IMR-90 (cell line): ENCODE results near the gene TRPM6. TPM values are rescaled to one million over a fixed set of nuclear protein-coding genes. Genes with fewer than 3 reads are reported as not detected.

Experiments used
- ATAC-seq: fragments of 200-7000 bp; cut with Tn5 transposase; 2 replicates; pipeline ENCODE4 v1.9.1; 2020; ENCODE audit warnings: low read depth, mild to moderate bottlenecking, moderate library complexity
- BruUV-seq: library from RNA; stranded (reverse); fragments of 400-500 nt; replicated peaks from 2 replicates; lab custom pipeline; 2021; lab: Mats Ljungman, UMichigan
- CTCF ChIA-PET: fragments of 300-600 bp; formaldehyde crosslinking; extraction: SDS; loops from one replicate; lab custom pipeline; 2021; ENCODE audit warnings: antibody characterized with exemption; lab: Yijun Ruan, JAX
- POLR2A ChIA-PET: fragments of 300-600 bp; sonication (Branson Sonifier 250); formaldehyde crosslinking; loops from one replicate; lab custom pipeline; 2022; ENCODE audit warnings: antibody characterized with exemption; ENCODE audit not compliant: unreplicated experiment; lab: Charles Lee
- DNase-seq: peaks from one replicate; pipeline ENCODE4 v3.0.0; 2013
- H2AFZ ChIP-seq: replicated peaks from 2 replicates; pipeline ENCODE3; 2013; ENCODE audit warnings: low read length, mild to moderate bottlenecking; ENCODE audit not compliant: poor library complexity
- H2AK5ac ChIP-seq: 2 replicates; pipeline ENCODE4 v1.6.1; 2013; ENCODE audit warnings: low read depth, low read length, inconsistent platforms
- H2AK9ac ChIP-seq: replicated peaks from 2 replicates; pipeline ENCODE3; 2013; ENCODE audit warnings: mild to moderate bottlenecking, low read depth, low read length, moderate library complexity; ENCODE audit not compliant: poor library complexity
- H2BK120ac ChIP-seq: 2 replicates; pipeline ENCODE4 v1.6.1; 2013; ENCODE audit warnings: low read depth, low read length, inconsistent platforms
- H2BK15ac ChIP-seq: 3 replicates; pipeline ENCODE4 v1.6.1; 2013; ENCODE audit warnings: low read depth, low read length, inconsistent platforms
- H2BK20ac ChIP-seq: 2 replicates; pipeline ENCODE4 v1.6.1; 2013; ENCODE audit warnings: low read depth, mild to moderate bottlenecking, inconsistent platforms, low read length, moderate library complexity
- H2BK5ac ChIP-seq: 2 replicates; pipeline ENCODE4 v1.6.1; 2013; ENCODE audit warnings: mild to moderate bottlenecking, low read depth, low read length, inconsistent platforms; ENCODE audit not compliant: poor library complexity, severe bottlenecking
- H3K14ac ChIP-seq: replicated peaks from 2 replicates; pipeline ENCODE4 v1.6.1; 2013; ENCODE audit warnings: low read depth, low read length, inconsistent platforms
- H3K18ac ChIP-seq: 2 replicates; pipeline ENCODE4 v1.6.1; 2013; ENCODE audit warnings: low read depth, low read length, control low read depth
- H3K23ac ChIP-seq: 2 replicates; pipeline ENCODE4 v1.6.1; 2013; ENCODE audit warnings: low read depth, low read length, inconsistent platforms
- H3K27ac ChIP-seq: 2 replicates; pipeline ENCODE4 v1.5.1; 2013; ENCODE audit warnings: mild to moderate bottlenecking, control low read depth, low read length; ENCODE audit not compliant: insufficient read depth
- H3K27me3 ChIP-seq: 2 replicates; pipeline ENCODE4 v1.6.1; 2013; ENCODE audit warnings: low read length; ENCODE audit not compliant: control insufficient read depth, insufficient read depth
- H3K36me3 ChIP-seq: 2 replicates; pipeline ENCODE4 v1.6.1; 2013; ENCODE audit warnings: low read length, mixed read lengths; ENCODE audit not compliant: control insufficient read depth, insufficient read depth
- H3K4ac ChIP-seq: 2 replicates; pipeline ENCODE4 v1.6.1; 2013; ENCODE audit warnings: low read depth, low read length, inconsistent platforms
- H3K4me1 ChIP-seq: 2 replicates; pipeline ENCODE4 v1.6.1; 2013; ENCODE audit warnings: low read length, mixed read lengths; ENCODE audit not compliant: control insufficient read depth, insufficient read depth
- H3K4me2 ChIP-seq: 2 replicates; pipeline ENCODE4 v1.6.1; 2013; ENCODE audit warnings: low read depth, mild to moderate bottlenecking, control low read depth, low read length, moderate library complexity
- H3K4me3 ChIP-seq: 2 replicates; pipeline ENCODE4 v1.5.1; 2013; ENCODE audit warnings: low read depth, mild to moderate bottlenecking, control low read depth, low read length, moderate library complexity; ENCODE audit not compliant: insufficient read depth
- H3K56ac ChIP-seq: 2 replicates; pipeline ENCODE4 v1.6.1; 2013; ENCODE audit warnings: low read length, inconsistent platforms; ENCODE audit not compliant: insufficient read depth; ENCODE audit errors: extremely low read depth
- H3K79me1 ChIP-seq, 2 experiments: 2 replicates each; pipeline ENCODE4 v1.6.1; 2013; ENCODE audit warnings: low read length in 2 of 2, inconsistent platforms in 1 of 2, low read depth in 1 of 2
- H3K9ac ChIP-seq: 2 replicates; pipeline ENCODE4 v1.6.1; 2013; ENCODE audit warnings: low read depth, low read length, control low read depth
- H3K9me1 ChIP-seq: 2 replicates; pipeline ENCODE4 v1.6.1; 2013; ENCODE audit warnings: low read length, inconsistent platforms; ENCODE audit not compliant: insufficient read depth
- H3K9me3 ChIP-seq: 2 replicates; pipeline ENCODE4 v1.6.1; 2013; ENCODE audit warnings: low read length; ENCODE audit not compliant: control insufficient read depth, insufficient read depth
- H4K20me1 ChIP-seq: 2 replicates; pipeline ENCODE4 v1.6.1; 2013; ENCODE audit warnings: low read length, inconsistent platforms; ENCODE audit not compliant: insufficient read depth
- H4K5ac ChIP-seq: 2 replicates; pipeline ENCODE4 v1.6.1; 2013; ENCODE audit warnings: mild to moderate bottlenecking, low read depth, low read length, control low read depth
- H4K8ac ChIP-seq, 2 experiments: 2 replicates each; pipeline ENCODE4 v1.6.1; 2013; ENCODE audit warnings: low read depth in 2 of 2, low read length in 2 of 2, control low read depth in 1 of 2, inconsistent platforms in 1 of 2
- H4K91ac ChIP-seq: 2 replicates; pipeline ENCODE4 v1.6.1; 2013; ENCODE audit warnings: low read depth, low read length, inconsistent platforms; ENCODE audit not compliant: insufficient read depth
- BHLHE40 ChIP-seq: fragments of 150-350 bp; IDR thresholded peaks from 2 replicates; pipeline ENCODE4 v1.6.1; 2016; ENCODE audit warnings: mild to moderate bottlenecking, low read depth, low read length
- CEBPB ChIP-seq: IDR thresholded peaks from 2 replicates; pipeline ENCODE4 v1.6.1; 2012; ENCODE audit warnings: low read depth, low read length, improper control_type of control experiment
- CHD1 ChIP-seq: IDR thresholded peaks from 2 replicates; pipeline ENCODE4 v1.6.1; 2012; ENCODE audit warnings: low read depth, low read length, improper control_type of control experiment
- CTCF ChIP-seq: conservative IDR thresholded peaks from 2 replicates; pipeline ENCODE4 v1.5.1; 2012; ENCODE audit warnings: mild to moderate bottlenecking, low read depth, low read length, improper control_type of control experiment
- ELK1 ChIP-seq: fragments of 150-350 bp; IDR thresholded peaks from 2 replicates; pipeline ENCODE4 v1.6.1; 2016; ENCODE audit warnings: low read depth, mild to moderate bottlenecking, low read length, moderate library complexity, borderline replicate concordance
- FOS ChIP-seq: fragments of 150-350 bp; IDR thresholded peaks from 2 replicates; pipeline ENCODE4 v1.6.1; 2016; ENCODE audit warnings: low read depth, low read length
- MAFK ChIP-seq: IDR thresholded peaks from 2 replicates; pipeline ENCODE4 v1.6.1; 2012; ENCODE audit warnings: low read depth, low read length, improper control_type of control experiment
- MAZ ChIP-seq: IDR thresholded peaks from 2 replicates; pipeline ENCODE4 v1.6.1; 2012; ENCODE audit warnings: low read depth, mild to moderate bottlenecking, low read length, improper control_type of control experiment, moderate library complexity, borderline replicate concordance
- MXI1 ChIP-seq: IDR thresholded peaks from 2 replicates; pipeline ENCODE4 v1.6.1; 2012; ENCODE audit warnings: low read depth, mild to moderate bottlenecking, low read length, moderate library complexity, borderline replicate concordance
- NFE2L2 ChIP-seq: fragments of 150-350 bp; IDR thresholded peaks from 2 replicates; pipeline ENCODE4 v1.6.1; 2016; ENCODE audit warnings: low read depth, mild to moderate bottlenecking, low read length
- POLR2A ChIP-seq: IDR thresholded peaks from 2 replicates; pipeline ENCODE4 v1.6.1; 2012; ENCODE audit warnings: mild to moderate bottlenecking, low read depth, low read length
- RAD21 ChIP-seq: IDR thresholded peaks from 2 replicates; pipeline ENCODE4 v1.6.1; 2012; ENCODE audit warnings: low read length, improper control_type of control experiment
- RCOR1 ChIP-seq: IDR thresholded peaks from 2 replicates; pipeline ENCODE4 v1.6.1; 2012; ENCODE audit warnings: mild to moderate bottlenecking, low read length, improper control_type of control experiment; ENCODE audit not compliant: insufficient replicate concordance
- RFX5 ChIP-seq: IDR thresholded peaks from 2 replicates; pipeline ENCODE4 v1.8.0; 2012; ENCODE audit warnings: low read depth, mild to moderate bottlenecking, low read length, moderate library complexity
- SMC3 ChIP-seq: fragments of 150-350 bp; IDR thresholded peaks from 2 replicates; pipeline ENCODE4 v1.6.1; 2016; ENCODE audit warnings: low read depth, mild to moderate bottlenecking, antibody characterized with exemption, low read length, moderate library complexity
- WGBS, 2 experiments: methylation state at CpG; one replicate each; pipeline versions ENCODE4 v1.1.5 to v1.1.7; 2013; ENCODE audit warnings: missing lambda C conversion rate in 2 of 2; ENCODE audit not compliant: insufficient read length in 1 of 2; ENCODE audit errors: extremely low coverage in 2 of 2; 5-methylcytosine and 5-hydroxymethylcytosine counted together
- dilution Hi-C: fragments of 300-500 bp; cut with HindIII; formaldehyde crosslinking; loops from one replicate; pipeline ENCODE4 v1.14.3; 2018; ENCODE audit warnings: low sequenced_read_pairs; ENCODE audit not compliant: unreplicated experiment
- in situ Hi-C: fragments of 300-500 bp; cut with MboI; formaldehyde crosslinking; loops from 3 replicates; pipeline ENCODE4 v1.14.3; 2019; ENCODE audit warnings: low sequenced_read_pairs, inconsistent platforms, mixed read lengths
- intact Hi-C: fragments of 100-400 bp; cut with micrococcal nuclease; formaldehyde crosslinking; loops from 2 replicates; pipeline ENCODE4 v1.10.0; 2022
- polyA plus RNA-seq, 3 experiments: library from polyadenylated mRNA; depleted of rRNA; stranded (reverse); fragments of >200 nt; gene quantifications; 2 replicates each; pipeline ENCODE4 v1.2.3, GENCODE V29; 2012; ENCODE audit warnings: low replicate concordance in 1 of 3
- total RNA-seq: library from RNA; depleted of rRNA; stranded (reverse); fragments of >200 nt; gene quantifications from 2 replicates; pipeline ENCODE4 v1.2.3, GENCODE V29; 2012
- TF ChIP-seq, protein P1 (sequence below): fragments of 150-350 bp; IDR thresholded peaks from 2 replicates; pipeline ENCODE4 v1.6.1; 2017; ENCODE audit warnings: mild to moderate bottlenecking, antibody characterized with exemption, low read length, low read depth

Gene TRPM6
- total and polyA plus RNA-seq, 2 of the 4 experiments (the other 2 are of a cell fraction), result under 0.01 to 0.02 TPM

- Histone ChIP-seq H2AK5ac (no peak overlapping the region), H4K8ac (no peak overlapping the region), H2AFZ (no peak overlapping the region), H2BK120ac (no peak overlapping the region), H4K91ac (no peak overlapping the region), H4K20me1 (no peaks in the 10 kb centered on the region), H3K9ac (no peak overlapping the region), H3K4ac (no peak overlapping the region), H3K79me1 (no peaks in the 10 kb centered on the region), H2AK9ac (no peak overlapping the region), H3K4me3 (no peak overlapping the region), H3K27ac (no peak overlapping the region), H3K4me1 (no peaks in the 10 kb centered on the region), H2BK15ac (no peak overlapping the region), H2BK20ac (no peak overlapping the region), H3K9me1 (no peaks in the 10 kb centered on the region), H3K9me3 (no peaks in the 10 kb centered on the region), H3K18ac (no peak overlapping the region), H3K4me2 (no peak overlapping the region), H2BK5ac (no peak overlapping the region), H3K27me3 (no peaks in the 10 kb centered on the region), H3K36me3 (no peaks in the 10 kb centered on the region), H3K23ac (no peak overlapping the region), H3K56ac (no peak overlapping the region), H3K14ac (no peak overlapping the region), H4K5ac (no peak overlapping the region)
- DNase-seq (no peak), ATAC-seq (no peak)
- BruUV-seq, result no TSS peak
- no CpG with 5 or more reads among the region's 1 CpG for WGBS, 2 experiments
- dilution Hi-C loops, result no loop called here
- intact Hi-C loops, result no loop called here
- POLR2A ChIA-PET, result no interaction called here
- in situ Hi-C loops, result no loop called here
- TF ChIP-seq MXI1 (no peak), BHLHE40 (no peak), CHD1 (no peak), POLR2A (no peak), RCOR1 (no peak), MAZ (no peak), CTCF (no peak), ELK1 (no peak), RFX5 (no peak), CEBPB (no peak), MAFK (no peak), RAD21 (no peak), SMC3 (no peak), FOS (no peak), NFE2L2 (no peak)
- TF ChIP-seq, protein P1, sequence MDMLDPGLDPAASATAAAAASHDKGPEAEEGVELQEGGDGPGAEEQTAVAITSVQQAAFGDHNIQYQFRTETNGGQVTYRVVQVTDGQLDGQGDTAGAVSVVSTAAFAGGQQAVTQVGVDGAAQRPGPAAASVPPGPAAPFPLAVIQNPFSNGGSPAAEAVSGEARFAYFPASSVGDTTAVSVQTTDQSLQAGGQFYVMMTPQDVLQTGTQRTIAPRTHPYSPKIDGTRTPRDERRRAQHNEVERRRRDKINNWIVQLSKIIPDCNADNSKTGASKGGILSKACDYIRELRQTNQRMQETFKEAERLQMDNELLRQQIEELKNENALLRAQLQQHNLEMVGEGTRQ, result no peak
- CTCF ChIA-PET, result interaction anchor here (1.4 kb wide), 1 partner anchor 30 kb away, joined by 3 read pairs; no protein-coding TSS in a partner anchor
Measured at GRCh38 chr9:74921737-74922136, 34.0 kb upstream of the TRPM6 start.
